IMR-90 (cell line): ENCODE measurements around the gene AP3D1. TPM values are rescaled to one million over a fixed set of nuclear protein-coding genes. Genes with fewer than 3 reads are reported as not detected.

Source experiments
- ATAC-seq: fragments of 200-7000 bp; cut with Tn5 transposase; 2 replicates; pipeline ENCODE4 v1.9.1; 2020; ENCODE audit warnings: low read depth, mild to moderate bottlenecking, moderate library complexity
- BruUV-seq: library from RNA; stranded (reverse); fragments of 400-500 nt; replicated peaks from 2 replicates; lab custom pipeline; 2021; lab: Mats Ljungman, UMichigan
- CTCF ChIA-PET: fragments of 300-600 bp; formaldehyde crosslinking; extraction: SDS; loops from one replicate; lab custom pipeline; 2021; ENCODE audit warnings: antibody characterized with exemption; lab: Yijun Ruan, JAX
- POLR2A ChIA-PET: fragments of 300-600 bp; sonication (Branson Sonifier 250); formaldehyde crosslinking; loops from one replicate; lab custom pipeline; 2022; ENCODE audit warnings: antibody characterized with exemption; ENCODE audit not compliant: unreplicated experiment; lab: Charles Lee
- DNase-seq: peaks from one replicate; pipeline ENCODE4 v3.0.0; 2013
- H2AFZ ChIP-seq: replicated peaks from 2 replicates; pipeline ENCODE3; 2013; ENCODE audit warnings: low read length, mild to moderate bottlenecking; ENCODE audit not compliant: poor library complexity
- H2AK5ac ChIP-seq: 2 replicates; pipeline ENCODE4 v1.6.1; 2013; ENCODE audit warnings: low read depth, low read length, inconsistent platforms
- H2AK9ac ChIP-seq: replicated peaks from 2 replicates; pipeline ENCODE3; 2013; ENCODE audit warnings: mild to moderate bottlenecking, low read depth, low read length, moderate library complexity; ENCODE audit not compliant: poor library complexity
- H2BK120ac ChIP-seq: 2 replicates; pipeline ENCODE4 v1.6.1; 2013; ENCODE audit warnings: low read depth, low read length, inconsistent platforms
- H2BK15ac ChIP-seq: 3 replicates; pipeline ENCODE4 v1.6.1; 2013; ENCODE audit warnings: low read depth, low read length, inconsistent platforms
- H2BK20ac ChIP-seq: 2 replicates; pipeline ENCODE4 v1.6.1; 2013; ENCODE audit warnings: low read depth, mild to moderate bottlenecking, inconsistent platforms, low read length, moderate library complexity
- H2BK5ac ChIP-seq: 2 replicates; pipeline ENCODE4 v1.6.1; 2013; ENCODE audit warnings: mild to moderate bottlenecking, low read depth, low read length, inconsistent platforms; ENCODE audit not compliant: poor library complexity, severe bottlenecking
- H3K14ac ChIP-seq: replicated peaks from 2 replicates; pipeline ENCODE4 v1.6.1; 2013; ENCODE audit warnings: low read depth, low read length, inconsistent platforms
- H3K18ac ChIP-seq: 2 replicates; pipeline ENCODE4 v1.6.1; 2013; ENCODE audit warnings: low read depth, low read length, control low read depth
- H3K23ac ChIP-seq: 2 replicates; pipeline ENCODE4 v1.6.1; 2013; ENCODE audit warnings: low read depth, low read length, inconsistent platforms
- H3K27ac ChIP-seq: 2 replicates; pipeline ENCODE4 v1.5.1; 2013; ENCODE audit warnings: mild to moderate bottlenecking, control low read depth, low read length; ENCODE audit not compliant: insufficient read depth
- H3K27me3 ChIP-seq: 2 replicates; pipeline ENCODE4 v1.6.1; 2013; ENCODE audit warnings: low read length; ENCODE audit not compliant: control insufficient read depth, insufficient read depth
- H3K36me3 ChIP-seq: 2 replicates; pipeline ENCODE4 v1.6.1; 2013; ENCODE audit warnings: low read length, mixed read lengths; ENCODE audit not compliant: control insufficient read depth, insufficient read depth
- H3K4ac ChIP-seq: 2 replicates; pipeline ENCODE4 v1.6.1; 2013; ENCODE audit warnings: low read depth, low read length, inconsistent platforms
- H3K4me1 ChIP-seq: 2 replicates; pipeline ENCODE4 v1.6.1; 2013; ENCODE audit warnings: low read length, mixed read lengths; ENCODE audit not compliant: control insufficient read depth, insufficient read depth
- H3K4me2 ChIP-seq: 2 replicates; pipeline ENCODE4 v1.6.1; 2013; ENCODE audit warnings: low read depth, mild to moderate bottlenecking, control low read depth, low read length, moderate library complexity
- H3K4me3 ChIP-seq: 2 replicates; pipeline ENCODE4 v1.5.1; 2013; ENCODE audit warnings: low read depth, mild to moderate bottlenecking, control low read depth, low read length, moderate library complexity; ENCODE audit not compliant: insufficient read depth
- H3K56ac ChIP-seq: 2 replicates; pipeline ENCODE4 v1.6.1; 2013; ENCODE audit warnings: low read length, inconsistent platforms; ENCODE audit not compliant: insufficient read depth; ENCODE audit errors: extremely low read depth
- H3K79me1 ChIP-seq, 2 experiments: 2 replicates each; pipeline ENCODE4 v1.6.1; 2013; ENCODE audit warnings: low read length in 2 of 2, inconsistent platforms in 1 of 2, low read depth in 1 of 2
- H3K9ac ChIP-seq: 2 replicates; pipeline ENCODE4 v1.6.1; 2013; ENCODE audit warnings: low read depth, low read length, control low read depth
- H3K9me1 ChIP-seq: 2 replicates; pipeline ENCODE4 v1.6.1; 2013; ENCODE audit warnings: low read length, inconsistent platforms; ENCODE audit not compliant: insufficient read depth
- H3K9me3 ChIP-seq: 2 replicates; pipeline ENCODE4 v1.6.1; 2013; ENCODE audit warnings: low read length; ENCODE audit not compliant: control insufficient read depth, insufficient read depth
- H4K20me1 ChIP-seq: 2 replicates; pipeline ENCODE4 v1.6.1; 2013; ENCODE audit warnings: low read length, inconsistent platforms; ENCODE audit not compliant: insufficient read depth
- H4K5ac ChIP-seq: 2 replicates; pipeline ENCODE4 v1.6.1; 2013; ENCODE audit warnings: mild to moderate bottlenecking, low read depth, low read length, control low read depth
- H4K8ac ChIP-seq, 2 experiments: 2 replicates each; pipeline ENCODE4 v1.6.1; 2013; ENCODE audit warnings: low read depth in 2 of 2, low read length in 2 of 2, control low read depth in 1 of 2, inconsistent platforms in 1 of 2
- H4K91ac ChIP-seq: 2 replicates; pipeline ENCODE4 v1.6.1; 2013; ENCODE audit warnings: low read depth, low read length, inconsistent platforms; ENCODE audit not compliant: insufficient read depth
- BHLHE40 ChIP-seq: fragments of 150-350 bp; IDR thresholded peaks from 2 replicates; pipeline ENCODE4 v1.6.1; 2016; ENCODE audit warnings: mild to moderate bottlenecking, low read depth, low read length
- CEBPB ChIP-seq: IDR thresholded peaks from 2 replicates; pipeline ENCODE4 v1.6.1; 2012; ENCODE audit warnings: low read depth, low read length, improper control_type of control experiment
- CHD1 ChIP-seq: IDR thresholded peaks from 2 replicates; pipeline ENCODE4 v1.6.1; 2012; ENCODE audit warnings: low read depth, low read length, improper control_type of control experiment
- CTCF ChIP-seq: conservative IDR thresholded peaks from 2 replicates; pipeline ENCODE4 v1.5.1; 2012; ENCODE audit warnings: mild to moderate bottlenecking, low read depth, low read length, improper control_type of control experiment
- FOS ChIP-seq: fragments of 150-350 bp; IDR thresholded peaks from 2 replicates; pipeline ENCODE4 v1.6.1; 2016; ENCODE audit warnings: low read depth, low read length
- MAFK ChIP-seq: IDR thresholded peaks from 2 replicates; pipeline ENCODE4 v1.6.1; 2012; ENCODE audit warnings: low read depth, low read length, improper control_type of control experiment
- MAZ ChIP-seq: IDR thresholded peaks from 2 replicates; pipeline ENCODE4 v1.6.1; 2012; ENCODE audit warnings: low read depth, mild to moderate bottlenecking, low read length, improper control_type of control experiment, moderate library complexity, borderline replicate concordance
- MXI1 ChIP-seq: IDR thresholded peaks from 2 replicates; pipeline ENCODE4 v1.6.1; 2012; ENCODE audit warnings: low read depth, mild to moderate bottlenecking, low read length, moderate library complexity, borderline replicate concordance
- NFE2L2 ChIP-seq: fragments of 150-350 bp; IDR thresholded peaks from 2 replicates; pipeline ENCODE4 v1.6.1; 2016; ENCODE audit warnings: low read depth, mild to moderate bottlenecking, low read length
- POLR2A ChIP-seq: IDR thresholded peaks from 2 replicates; pipeline ENCODE4 v1.6.1; 2012; ENCODE audit warnings: mild to moderate bottlenecking, low read depth, low read length
- RAD21 ChIP-seq: IDR thresholded peaks from 2 replicates; pipeline ENCODE4 v1.6.1; 2012; ENCODE audit warnings: low read length, improper control_type of control experiment
- RCOR1 ChIP-seq: IDR thresholded peaks from 2 replicates; pipeline ENCODE4 v1.6.1; 2012; ENCODE audit warnings: mild to moderate bottlenecking, low read length, improper control_type of control experiment; ENCODE audit not compliant: insufficient replicate concordance
- RFX5 ChIP-seq: IDR thresholded peaks from 2 replicates; pipeline ENCODE4 v1.8.0; 2012; ENCODE audit warnings: low read depth, mild to moderate bottlenecking, low read length, moderate library complexity
- SMC3 ChIP-seq: fragments of 150-350 bp; IDR thresholded peaks from 2 replicates; pipeline ENCODE4 v1.6.1; 2016; ENCODE audit warnings: low read depth, mild to moderate bottlenecking, antibody characterized with exemption, low read length, moderate library complexity
- USF2 ChIP-seq: fragments of 150-350 bp; IDR thresholded peaks from 2 replicates; pipeline ENCODE4 v1.6.1; 2017; ENCODE audit warnings: mild to moderate bottlenecking, antibody characterized with exemption, low read length, low read depth
- WGBS, 2 experiments: methylation state at CpG; one replicate each; pipeline versions ENCODE4 v1.1.5 to v1.1.7; 2013; ENCODE audit warnings: missing lambda C conversion rate in 2 of 2; ENCODE audit not compliant: insufficient read length in 1 of 2; ENCODE audit errors: extremely low coverage in 2 of 2; 5-methylcytosine and 5-hydroxymethylcytosine counted together
- dilution Hi-C: fragments of 300-500 bp; cut with HindIII; formaldehyde crosslinking; loops from one replicate; pipeline ENCODE4 v1.14.3; 2018; ENCODE audit warnings: low sequenced_read_pairs; ENCODE audit not compliant: unreplicated experiment
- in situ Hi-C: fragments of 300-500 bp; cut with MboI; formaldehyde crosslinking; loops from 3 replicates; pipeline ENCODE4 v1.14.3; 2019; ENCODE audit warnings: low sequenced_read_pairs, inconsistent platforms, mixed read lengths
- intact Hi-C: fragments of 100-400 bp; cut with micrococcal nuclease; formaldehyde crosslinking; loops from 2 replicates; pipeline ENCODE4 v1.10.0; 2022
- polyA plus RNA-seq, 3 experiments: library from polyadenylated mRNA; depleted of rRNA; stranded (reverse); fragments of >200 nt; gene quantifications; 2 replicates each; pipeline ENCODE4 v1.2.3, GENCODE V29; 2012; ENCODE audit warnings: low replicate concordance in 1 of 3
- total RNA-seq: library from RNA; depleted of rRNA; stranded (reverse); fragments of >200 nt; gene quantifications from 2 replicates; pipeline ENCODE4 v1.2.3, GENCODE V29; 2012

Gene AP3D1
- total and polyA plus RNA-seq, 2 of the 4 experiments (the other 2 are of a cell fraction): 75.3 to 129 TPM

GRCh38 chr19:2051773-2052704 is 99.3 kb downstream of the AP3D1 start:
- no peak overlapping the region for H2BK20ac ChIP-seq
- intact Hi-C loops: no loop called here
- peaks cover 12% of the 10 kb centered on the region for H3K9me1 ChIP-seq
- ATAC-seq: no peak
- no peak overlapping the region for H2BK5ac ChIP-seq
- no peaks in the 10 kb centered on the region for H3K27me3 ChIP-seq
- H2AK9ac ChIP-seq: peak overlapping the region; percentile 89
- no TSS peak for BruUV-seq
- ChIA-PET POLR2A (no interaction called here), CTCF (no interaction called here)
- H3K56ac ChIP-seq: no peak overlapping the region
- peak overlapping the region; percentile 1; the same call in 1 of the 2 replicates for H2BK120ac ChIP-seq
- peaks cover 35% of the 10 kb centered on the region for H4K20me1 ChIP-seq
- in situ Hi-C loops: no loop called here
- peaks cover 6% of the 10 kb centered on the region; the same call in 1 of the 2 replicates for H3K36me3 ChIP-seq
- H4K91ac ChIP-seq: peak overlapping the region; percentile 72
- H3K4me3 ChIP-seq: no peak overlapping the region
- no peak overlapping the region; the same call in 1 of the 2 replicates for H3K18ac ChIP-seq
- H3K4me2 ChIP-seq: no peak overlapping the region
- TF ChIP-seq RCOR1: no peak
- no peak for TF ChIP-seq RAD21
- no peak for TF ChIP-seq BHLHE40
- no peak for TF ChIP-seq FOS
- no peak for TF ChIP-seq MAZ
- no peak for TF ChIP-seq SMC3
- no peak for TF ChIP-seq CHD1
- TF ChIP-seq RFX5: no peak
- TF ChIP-seq MAFK: no peak
- no peak for TF ChIP-seq USF2
- TF ChIP-seq MXI1: no peak
- no peak for TF ChIP-seq POLR2A
- no peak for TF ChIP-seq CEBPB
- no peak for TF ChIP-seq CTCF
- TF ChIP-seq NFE2L2: no peak
- peak overlapping the region; percentile 92 for H4K5ac ChIP-seq
- H3K23ac ChIP-seq: 0 out of 2 replicates have a peak overlapping the region, but pooled peaks have one; percentile 15
- H3K79me1 ChIP-seq: peaks cover 5 to 48% of the 10 kb centered on the region in 2 experiments; a peak in 3 of 4 replicates
- no CpG with 5 or more reads among the region's 18 CpGs for WGBS, 2 experiments
- peak overlapping the region; percentile 64 for H3K4ac ChIP-seq
- H3K9me3 ChIP-seq: no peaks in the 10 kb centered on the region
- no peak overlapping the region for H2BK15ac ChIP-seq
- no peak for DNase-seq
- H3K9ac ChIP-seq: no peak overlapping the region
- peak overlapping the region; percentile 46 for H3K14ac ChIP-seq
- dilution Hi-C loops: no loop called here
- peak overlapping the region; percentile 83 for H2AK5ac ChIP-seq
- peak overlapping the region; percentile 93 to 97 for H4K8ac ChIP-seq
- peak overlapping the region; percentile 90 for H2AFZ ChIP-seq
- H3K27ac ChIP-seq: peak overlapping the region; percentile 85; the same call in 1 of the 2 replicates
- peaks cover 33% of the 10 kb centered on the region for H3K4me1 ChIP-seq
